ENCODE results near the gene EHF.
"Not testable (repeated sequence)": the region's sequence is repeated elsewhere in the genome, so short reads cannot be mapped to it uniquely, and the experiment has no call there.

Gene EHF

GRCh38 chr11:34665077-34665835, 44.4 kb downstream of the EHF start:
- DNase-seq (ENCODE audit: low spot score) = no peak
- no peak for FAIRE-seq

DNA sequence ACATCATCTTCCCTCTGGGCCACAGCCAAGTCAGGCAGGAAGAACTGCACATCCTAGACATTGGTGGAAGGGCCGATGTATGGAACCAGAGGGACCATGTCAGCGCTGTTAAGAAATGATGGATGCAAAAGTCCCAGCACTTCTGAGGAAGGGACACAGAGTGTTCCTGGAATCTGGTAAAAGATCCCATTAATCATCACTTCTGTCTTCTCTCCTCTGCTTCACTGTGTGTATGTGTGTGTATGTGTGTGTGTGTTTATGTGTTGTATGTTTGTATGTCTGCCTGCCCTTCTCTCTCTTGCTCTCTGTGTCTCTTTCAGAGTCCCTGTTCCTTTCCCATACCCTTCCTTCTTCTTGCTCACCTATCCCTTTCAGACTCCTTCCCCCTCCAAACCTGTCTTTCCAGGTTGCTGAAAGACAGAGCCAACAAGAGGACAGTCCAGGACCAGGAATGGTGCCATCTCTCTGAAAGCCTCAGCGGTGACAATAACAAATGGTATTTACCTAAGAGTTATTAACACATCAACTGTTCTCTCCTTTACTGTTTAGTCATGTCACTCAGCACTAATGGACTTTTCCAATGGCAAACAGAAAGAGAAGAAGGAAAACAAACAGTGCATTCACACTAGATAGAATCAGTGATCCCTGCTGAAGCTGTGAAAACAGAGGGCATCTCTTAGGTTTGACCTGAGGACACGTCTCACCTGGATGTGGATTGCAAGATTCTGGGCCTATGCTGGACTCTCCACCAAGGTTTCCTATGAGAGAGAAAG, 47.1 kb downstream of the EHF start:
- no peak for DNase-seq (ENCODE audit: low spot score)
- no peak for FAIRE-seq

- FAIRE-seq = no peak
- DNase-seq (ENCODE audit: low spot score) = no peak
Measured at GRCh38 chr11:34668583-34669053, 47.7 kb downstream of the EHF start.

DNA sequence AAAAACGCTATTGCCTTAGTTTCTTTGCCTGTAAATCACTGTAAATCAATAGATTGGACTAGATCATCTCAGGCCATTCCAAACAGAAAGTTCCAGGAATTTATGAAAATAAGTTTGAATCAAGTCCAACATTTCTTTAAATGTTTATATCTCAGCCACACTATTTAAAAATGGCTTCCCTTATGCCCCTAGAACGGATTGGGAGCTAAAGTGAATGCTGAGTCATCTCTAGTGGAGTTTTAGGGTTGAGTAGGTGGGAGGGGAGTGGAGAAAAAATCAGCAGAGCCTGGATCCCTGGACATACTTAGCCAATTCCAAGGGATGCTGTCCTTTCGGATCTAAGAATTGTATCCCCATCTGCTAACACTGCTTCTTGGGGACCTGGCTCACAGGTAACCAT, 48.6 kb downstream of the EHF start:
- FAIRE-seq (no peak), DNase-seq (ENCODE audit: low spot score) (no peak)

DNA sequence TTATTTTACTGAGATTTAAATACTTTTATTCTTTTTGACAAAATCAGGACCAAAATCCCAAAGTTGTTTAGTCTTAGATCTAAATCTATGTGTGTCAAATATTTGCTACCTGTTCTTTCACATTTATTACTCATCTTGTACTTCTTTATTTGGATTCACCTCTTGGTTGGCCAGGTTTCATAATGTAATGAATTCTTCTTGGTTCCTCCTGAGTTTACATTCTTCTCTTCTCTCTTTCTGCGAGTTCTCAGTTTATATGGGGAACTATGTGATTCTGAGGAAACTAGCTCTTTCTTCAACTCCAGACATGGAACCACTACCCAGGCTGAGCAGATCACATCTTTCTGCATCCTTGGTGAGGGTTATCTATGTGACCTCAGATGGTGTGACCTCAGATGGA, 50.2 kb downstream of the EHF start:
- FAIRE-seq = no peak
- no peak for DNase-seq (ENCODE audit: low spot score)

GRCh38 chr11:34671946-34672345, 51.1 kb downstream of the EHF start:
- no peak for FAIRE-seq
- no peak for DNase-seq (ENCODE audit: low spot score)

DNA sequence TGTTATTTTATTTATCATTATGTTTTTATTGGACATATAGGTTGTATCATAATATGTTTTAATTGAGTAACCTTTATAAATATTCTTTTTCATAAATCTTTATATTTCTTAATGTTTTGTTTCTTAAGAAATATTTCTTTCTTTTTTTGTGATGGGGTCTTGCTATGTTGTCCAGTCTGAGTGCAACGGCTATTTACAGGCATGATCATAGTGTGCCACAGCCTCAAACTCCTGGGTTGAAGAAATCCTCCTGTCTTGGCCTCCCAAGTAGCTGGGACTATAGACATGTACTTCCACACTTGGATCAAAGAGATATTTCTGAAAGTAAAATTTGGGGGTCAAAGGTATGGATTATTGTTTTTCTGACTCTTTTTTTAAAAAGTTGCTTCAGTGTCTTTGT, 53.1 kb downstream of the EHF start:
- DNase-seq (ENCODE audit: low spot score) (no peak), FAIRE-seq (no peak)

DNA sequence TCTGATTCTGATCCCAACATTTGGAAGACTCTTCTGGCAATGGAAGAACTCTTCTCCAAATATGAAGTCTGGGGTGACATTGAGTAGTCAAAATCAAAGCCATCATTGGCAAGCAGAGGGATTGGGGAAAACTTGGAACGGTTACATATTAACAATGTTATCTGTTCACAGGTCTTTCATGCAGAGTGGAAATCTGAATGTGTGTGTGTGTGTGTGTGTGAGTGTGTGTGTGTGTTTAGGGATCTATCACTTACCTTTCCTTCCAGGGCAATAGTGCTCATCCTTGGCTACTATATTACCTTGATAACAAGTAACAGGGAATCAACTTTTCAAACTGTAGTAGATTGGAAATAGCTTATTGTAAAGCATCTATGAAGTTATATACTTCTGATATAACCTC, 55.3 kb downstream of the EHF start:
- DNase-seq (ENCODE audit: low spot score) (no peak), FAIRE-seq (no peak)

- DNase-seq (ENCODE audit: low spot score) = no peak
- no peak for FAIRE-seq
Measured at GRCh38 chr11:34679681-34680080, 58.8 kb downstream of the EHF start.

DNA sequence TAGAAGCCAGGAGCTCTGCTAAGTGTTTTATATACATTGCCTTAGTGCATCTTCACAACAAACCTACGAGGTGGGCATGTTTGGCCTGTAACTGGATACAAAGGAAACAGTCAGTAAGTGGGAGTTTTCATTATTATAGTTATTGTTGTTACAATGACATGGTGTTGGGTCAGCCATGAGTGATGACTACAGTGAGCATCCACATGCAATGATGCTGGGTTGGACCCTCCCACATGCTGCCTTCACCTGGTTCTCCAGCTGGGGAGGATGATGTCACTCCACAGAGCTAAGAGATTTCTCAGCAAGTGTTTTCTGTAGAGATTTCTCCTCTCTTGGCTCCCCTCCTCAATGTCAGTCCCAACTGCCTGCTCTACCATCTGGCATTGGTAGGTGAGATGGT, 59.3 kb downstream of the EHF start:
- no peak for FAIRE-seq
- peak; percentile 14 for DNase-seq (ENCODE audit: low spot score)

GRCh38 chr11:34680918-34681586, 60.2 kb downstream of the EHF start:
- DNase-seq (ENCODE audit: low spot score) (peak; percentile 71), FAIRE-seq (no peak)

DNA sequence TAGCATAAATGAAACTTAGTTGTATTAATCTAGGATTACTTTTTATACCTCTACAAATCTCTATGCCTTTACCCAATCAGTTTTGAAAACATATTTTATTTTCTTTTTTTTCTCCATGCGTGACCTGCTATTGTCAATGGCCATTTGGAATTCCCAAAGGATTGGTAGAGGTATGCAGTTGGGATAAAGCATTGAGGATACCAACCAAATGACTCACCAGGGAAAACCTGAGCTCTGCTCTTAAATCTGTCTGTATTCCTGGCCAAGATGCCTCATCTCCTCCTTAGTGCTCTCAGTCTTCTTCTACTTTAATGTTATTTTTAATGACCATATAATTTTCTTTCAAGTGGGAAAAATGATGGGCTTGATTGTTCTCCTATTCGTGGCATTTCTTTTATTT, 61.9 kb downstream of the EHF start:
- FAIRE-seq (no peak), DNase-seq (ENCODE audit: low spot score) (peak; percentile 58)

DNA sequence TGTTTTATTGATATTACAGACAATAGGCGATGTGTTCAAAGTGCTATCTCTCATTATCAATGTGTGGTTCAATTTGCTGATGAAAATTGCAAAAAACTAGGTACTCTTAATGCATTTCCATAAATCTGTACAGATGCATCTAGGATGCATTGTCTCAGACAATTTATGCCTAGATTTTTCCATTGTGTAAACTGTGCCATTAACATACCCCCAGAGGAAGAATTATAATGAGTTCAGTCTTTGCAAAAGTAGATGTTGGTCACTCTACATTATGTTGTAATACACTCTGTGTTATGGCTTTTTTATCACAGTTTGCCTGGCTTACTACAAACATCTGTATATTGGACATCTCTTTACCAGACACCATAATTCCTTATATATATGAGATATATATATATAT, 62.5 kb downstream of the EHF start:
- DNase-seq (ENCODE audit: low spot score) (no peak), FAIRE-seq (no peak)

- no peak for FAIRE-seq
- no peak for DNase-seq (ENCODE audit: low spot score)
Measured at GRCh38 chr11:34685864-34686263, 65.0 kb downstream of the EHF start.

GRCh38 chr11:34692299-34692698, 71.4 kb downstream of the EHF start:
- not testable (repeated sequence) for FAIRE-seq

DNA sequence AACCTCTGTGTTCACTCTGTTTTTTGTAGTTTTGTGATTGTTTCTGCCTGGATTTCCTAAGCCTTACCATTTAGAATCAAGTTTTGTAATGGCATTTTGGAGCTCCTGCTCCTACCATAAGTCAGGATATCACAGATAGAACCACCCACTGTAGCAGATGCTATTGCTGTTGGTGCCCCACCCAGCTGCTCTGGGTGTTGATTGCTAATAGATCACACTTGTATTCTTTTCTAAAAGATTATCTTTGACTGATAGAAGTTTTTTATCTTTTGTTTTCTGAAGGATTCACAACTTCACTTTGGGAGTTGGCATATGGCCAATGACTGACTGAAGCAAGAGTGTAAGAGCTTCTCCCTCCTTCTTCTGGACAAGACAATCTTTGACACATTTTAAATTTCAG, 76.0 kb downstream of the EHF start:
- no peak for FAIRE-seq
- no peak for DNase-seq (ENCODE audit: low spot score)

More at GRCh38 chr11:34692299-34692698, 71.4 kb downstream of the EHF start:
- DNase-seq (ENCODE audit: low spot score) = not testable (repeated sequence)

- no peak for FAIRE-seq
- DNase-seq (ENCODE audit: low spot score) = no peak
Measured at GRCh38 chr11:34706709-34707461, 86.0 kb downstream of the EHF start.

GRCh38 chr11:34707462-34707840, 86.6 kb downstream of the EHF start:
- no peak for FAIRE-seq
- DNase-seq (ENCODE audit: low spot score) = no peak
